NCI-H2196 (cell line): ENCODE data around the gene TEX19.

Experiments
- DNase-seq: peaks from one replicate; lab custom pipeline; 2025; ENCODE audit not compliant: unreplicated experiment; lab: John Stamatoyannopoulos, UW

Gene TEX19

GRCh38 chr17:82388223-82388921, 29.3 kb downstream of the TEX19 start:
- peak; percentile 58 for DNase-seq

- DNase-seq = no peak
Measured at GRCh38 chr17:82388922-82389283, 29.9 kb downstream of the TEX19 start.

GRCh38 chr17:82389379-82389778, 30.3 kb downstream of the TEX19 start:
- DNase-seq = no peak

- no peak for DNase-seq
Measured at GRCh38 chr17:82390015-82390859, 31.2 kb downstream of the TEX19 start.

DNA sequence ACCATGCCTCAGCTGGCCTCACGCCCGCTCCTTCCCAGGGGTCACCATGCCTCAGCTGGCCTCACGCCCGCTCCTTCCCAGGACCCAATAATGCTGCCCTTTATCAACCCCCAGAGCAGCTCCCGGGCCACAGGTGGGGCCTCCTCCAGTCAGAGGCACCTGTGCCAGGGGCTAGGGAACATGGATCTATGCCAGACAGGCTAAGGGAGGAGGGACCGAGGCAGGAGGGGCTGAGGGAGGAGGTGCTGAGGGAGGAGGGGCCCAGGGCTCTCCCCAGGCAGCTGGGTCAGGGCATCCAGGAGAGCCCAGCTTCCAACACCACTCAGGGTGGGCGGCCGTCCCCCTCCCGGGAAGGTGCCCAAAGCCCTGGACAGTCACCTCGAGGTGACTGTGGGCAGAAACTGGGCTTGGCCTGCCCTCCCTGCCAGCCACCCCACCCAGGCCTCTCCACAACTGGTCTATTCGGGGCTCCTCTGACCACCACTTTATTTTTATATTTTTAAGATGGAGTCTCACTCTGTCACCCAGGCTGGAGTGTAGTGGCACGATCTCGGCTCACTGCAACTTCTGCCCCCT, 31.9 kb downstream of the TEX19 start:
- peak; percentile 50 for DNase-seq

DNA sequence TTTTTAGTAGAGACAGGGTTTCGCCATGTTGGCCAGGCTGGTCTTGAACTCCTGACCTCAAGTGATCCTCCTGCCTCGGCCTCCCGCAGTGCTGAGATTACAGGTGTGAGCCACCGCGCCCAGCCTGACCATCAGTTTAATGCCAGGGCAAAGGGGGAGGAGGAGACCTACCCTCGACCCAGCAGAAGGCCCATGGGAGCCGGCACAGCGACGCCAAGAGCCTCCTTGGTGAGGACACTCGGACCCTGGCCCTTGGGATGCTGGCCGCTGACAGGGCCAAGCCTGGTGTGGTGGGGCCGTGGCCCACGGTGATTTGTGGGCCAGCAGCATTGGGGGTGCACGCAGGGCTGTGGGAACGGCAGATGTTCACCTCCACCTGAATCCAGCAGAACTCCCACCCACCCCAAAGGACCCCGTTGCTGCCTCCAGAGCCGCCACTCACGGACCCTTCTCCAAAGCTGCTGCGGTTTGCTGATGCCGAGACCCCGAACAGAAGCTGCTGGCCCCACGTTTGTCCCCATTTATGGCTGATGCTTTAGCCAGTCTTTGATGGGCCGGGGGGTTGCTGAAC, 32.5 kb downstream of the TEX19 start:
- no peak for DNase-seq

DNA sequence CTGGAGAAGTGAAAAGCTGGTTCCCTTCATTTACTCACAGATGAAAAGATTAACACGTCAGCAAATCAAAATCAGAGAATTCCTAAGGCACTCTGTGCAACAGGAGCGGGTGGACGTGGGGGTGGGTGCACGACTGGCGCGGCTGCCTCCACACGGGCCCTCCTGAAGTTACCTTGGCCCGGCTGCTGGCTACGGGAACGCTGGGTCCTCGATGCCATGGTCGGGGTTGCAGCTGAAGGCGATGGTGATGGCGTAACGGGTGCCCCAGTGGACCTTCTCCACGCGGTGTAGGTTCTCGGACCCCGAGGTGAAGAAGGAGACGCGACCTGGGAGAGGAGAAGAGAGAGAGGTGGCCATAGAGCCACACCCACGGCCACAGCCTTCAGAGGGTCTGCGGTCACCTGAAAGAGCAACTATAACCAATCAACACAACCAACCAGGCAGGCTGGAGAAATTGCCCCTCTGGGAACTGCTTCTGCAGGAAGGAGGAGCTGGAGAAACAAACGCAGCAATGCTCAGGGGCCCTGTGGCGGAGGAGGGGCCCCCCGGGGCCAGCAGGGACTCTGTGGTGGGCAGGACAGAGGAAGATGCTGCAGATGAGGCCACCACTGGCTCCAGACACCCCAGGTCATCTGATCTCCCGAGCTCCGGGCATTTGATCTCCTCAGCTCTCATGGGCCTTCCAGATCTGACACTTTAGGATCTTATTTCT, 33.3 kb downstream of the TEX19 start:
- DNase-seq = no peak

DNA sequence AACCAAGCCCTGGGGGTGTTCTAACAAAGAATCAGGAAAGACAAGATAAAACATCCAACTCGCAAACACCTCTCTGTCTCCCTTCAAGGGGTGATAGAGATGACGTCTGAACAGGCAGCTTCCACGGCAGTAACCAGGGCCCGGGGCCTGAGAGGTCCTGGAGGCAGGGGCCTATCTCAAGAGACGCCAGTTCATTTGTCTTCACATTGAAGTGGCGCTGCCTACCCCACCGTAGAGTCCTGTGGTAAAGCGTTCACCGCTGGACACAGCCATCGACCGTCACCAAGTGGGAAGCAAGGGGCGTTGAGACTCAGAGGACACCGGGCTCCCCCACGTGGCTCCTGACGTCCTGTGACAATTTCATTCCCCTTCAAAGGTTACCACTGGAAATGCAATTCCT, 33.9 kb downstream of the TEX19 start:
- no peak for DNase-seq

GRCh38 chr17:82394278-82394677, 35.2 kb downstream of the TEX19 start:
- no peak for DNase-seq

- DNase-seq = peak; percentile 36
Measured at GRCh38 chr17:82396601-82397435, 37.8 kb downstream of the TEX19 start.

DNA sequence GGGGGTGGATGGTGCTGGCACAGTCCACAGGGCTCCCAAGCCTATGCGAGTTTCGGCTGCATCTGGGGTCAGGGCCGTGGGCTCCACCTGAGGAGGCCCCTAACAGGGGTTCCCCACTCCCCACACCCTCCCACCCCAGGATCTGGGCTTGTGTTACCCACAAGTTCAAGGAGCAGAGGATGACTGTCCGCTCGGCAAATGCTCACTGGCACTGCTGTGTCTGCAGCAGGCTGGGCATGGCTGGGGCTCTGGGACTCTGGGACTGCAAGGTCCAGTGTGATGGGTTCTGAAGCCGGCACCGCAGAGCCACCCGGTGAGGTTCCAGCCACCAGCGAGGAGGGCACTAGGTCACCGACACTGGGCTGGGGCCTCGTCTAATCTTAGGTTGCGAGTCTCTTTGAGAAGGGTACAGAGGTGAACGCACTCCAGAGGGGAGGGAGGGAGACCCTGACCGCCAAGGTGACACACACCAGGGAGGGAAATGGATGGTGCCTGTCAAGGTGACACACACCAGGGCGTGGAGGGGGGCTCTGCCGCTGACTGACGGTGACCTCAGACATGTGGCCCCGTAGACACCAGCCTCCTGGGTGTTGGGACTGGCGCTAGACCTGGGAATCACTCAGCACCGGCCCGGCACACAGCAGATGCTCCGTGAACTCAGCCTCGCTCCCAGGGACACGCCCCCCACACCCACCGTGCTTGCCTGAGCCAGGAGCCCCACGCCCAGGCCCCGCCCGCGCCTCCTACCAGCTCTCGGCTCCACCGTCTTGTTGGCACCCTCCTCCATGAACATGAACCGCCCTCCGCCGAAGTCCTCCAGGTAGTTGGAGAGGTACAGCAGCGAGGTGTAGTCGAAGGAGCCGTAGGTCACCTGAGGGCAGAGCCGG, 38.6 kb downstream of the TEX19 start:
- DNase-seq = peak; percentile 51

- peak; percentile 68 for DNase-seq
Measured at GRCh38 chr17:82399041-82399441, 40.0 kb downstream of the TEX19 start.

- DNase-seq = peak; percentile 86
Measured at GRCh38 chr17:82399601-82400101, 40.6 kb downstream of the TEX19 start.

DNA sequence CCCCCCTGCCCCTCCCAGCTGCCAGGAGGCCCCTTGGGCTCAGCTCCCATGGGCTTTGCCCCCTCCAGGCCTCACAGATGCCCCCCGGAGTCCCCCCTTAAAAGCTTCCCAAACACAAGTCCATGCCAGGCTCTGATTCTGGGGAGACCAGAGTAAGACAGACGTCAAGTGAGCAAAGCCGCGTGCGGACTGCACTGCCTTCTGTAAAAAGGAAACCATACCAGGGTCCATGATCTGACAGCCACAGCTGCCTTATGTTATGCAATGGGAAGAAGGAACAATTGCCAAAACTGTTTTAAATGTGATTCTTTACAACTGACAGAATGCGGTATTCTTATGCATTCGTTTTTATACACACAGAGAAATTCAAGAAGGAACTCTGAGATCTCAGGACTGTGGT, 41.2 kb downstream of the TEX19 start:
- no peak for DNase-seq

DNA sequence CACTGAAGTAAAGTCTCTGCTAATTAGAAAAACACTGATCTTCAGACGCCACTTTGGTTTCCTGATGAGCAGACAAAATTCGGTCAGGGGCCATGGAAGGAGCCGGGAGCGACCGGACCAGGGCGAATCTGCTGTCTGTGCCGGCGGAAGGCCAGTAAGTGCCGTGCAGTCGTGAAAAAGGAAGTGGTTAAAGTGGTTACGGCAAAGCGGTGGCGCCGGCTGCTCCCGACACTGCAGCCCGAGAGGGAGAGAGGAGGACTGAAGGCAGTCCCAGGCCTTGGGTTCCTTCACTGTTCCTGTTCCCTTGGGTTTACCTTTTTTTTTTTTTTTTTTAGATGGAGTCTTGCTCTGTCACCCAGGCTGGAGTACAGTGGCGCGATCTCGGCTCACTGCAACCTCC, 41.8 kb downstream of the TEX19 start:
- DNase-seq = no peak

- DNase-seq = no peak
Measured at GRCh38 chr17:82402865-82403264, 43.8 kb downstream of the TEX19 start.

- DNase-seq = no peak
Measured at GRCh38 chr17:82403662-82404660, 44.9 kb downstream of the TEX19 start.

- DNase-seq = no peak
Measured at GRCh38 chr17:82405051-82405450, 46.0 kb downstream of the TEX19 start.
